Ovary (tissue), 9 donors: ENCODE results near the gene MPC1. TPM values are rescaled to one million over a fixed set of nuclear protein-coding genes. Genes with fewer than 3 reads are reported as not detected.

ENCODE experiments used
- DNase-seq, 5 donors: peaks; one replicate each; pipeline ENCODE4 v3.0.0-alpha.2; 2019 to 2020
- H3K27ac ChIP-seq, 2 donors: fragments of 200-600 bp; one replicate each; pipeline versions ENCODE4 v1.5.1 to v1.8.0; 2019 to 2022
- H3K27me3 ChIP-seq: fragments of 200-600 bp; one replicate; pipeline ENCODE4 v1.8.0; 2022
- H3K36me3 ChIP-seq: fragments of 200-600 bp; sonication (generic); one replicate; pipeline ENCODE4 v1.5.1; 2019
- H3K4me1 ChIP-seq: one replicate; pipeline ENCODE4 v1.8.1; 2013; ENCODE audit warnings: mild to moderate bottlenecking, moderate library complexity; ENCODE audit not compliant: insufficient read depth
- H3K4me3 ChIP-seq: fragments of 200-600 bp; sonication (generic); one replicate; pipeline ENCODE4 v1.5.1; 2017
- H3K9me3 ChIP-seq, 2 donors: fragments of 200-600 bp in 1 of 2; sonication (generic) in 1 of 2; one replicate each; pipeline versions ENCODE4 v1.5.1 to v1.8.1; 2013 to 2019; ENCODE audit warnings: mild to moderate bottlenecking in 1 of 2, moderate library complexity in 1 of 2
- CTCF ChIP-seq, 3 donors: fragments of 450-650 bp in 2 of 3; fragments of 200-600 bp in 1 of 3; IDR thresholded peaks; one replicate each; pipeline versions ENCODE4 v1.5.1 to v1.8.0; 2016 to 2022; ENCODE audit warnings: antibody characterized with exemption in 3 of 3, mild to moderate bottlenecking in 1 of 3
- EP300 ChIP-seq: sonication (generic); formaldehyde crosslinking; IDR thresholded peaks from one replicate; pipeline ENCODE4 v1.6.1; 2017; ENCODE audit warnings: antibody characterized with exemption
- POLR2A ChIP-seq: fragments of 450-650 bp; IDR thresholded peaks from one replicate; pipeline ENCODE4 v1.6.1; 2017; ENCODE audit warnings: antibody characterized with exemption, mild to moderate bottlenecking, moderate library complexity
- WGBS, 3 donors: extraction: QIAGEN DNeasy Blood & Tissue Kit in 1 of 3; methylation state at CpG; one replicate each; pipeline versions ENCODE4 v1.1.5 to v1.1.7; 2013 to 2017; 5-methylcytosine and 5-hydroxymethylcytosine counted together
- intact Hi-C, 4 donors: fragments of 100-400 bp; cut with DNase I; formaldehyde crosslinking; loops; one replicate each; pipeline versions ENCODE4 v1.11.0 to v1.15.1; 2022 to 2023
- polyA plus RNA-seq, 2 donors: library from polyadenylated mRNA; stranded (reverse); fragments of 200-250 nt in 1 of 2; fragments of 350-450 nt in 1 of 2; fragmentation: Illumina TruSeq in 1 of 2; extraction: RNeasy Lipid Tissue Mini Kit (QIAGEN cat#74804) in 1 of 2; gene quantifications; one replicate each; pipeline ENCODE4 v1.2.3, GENCODE V29; 2013 to 2014
- total RNA-seq, 7 donors: library from RNA; depleted of rRNA in 2 of 7; stranded (reverse); fragments of >200 nt in 2 of 7; fragmentation: NEBNext Ultra II Directional in 3 of 7; extraction: Animal tissue kit (Norgen Biotek cat#: 25700) in 3 of 7; gene quantifications; one replicate each; pipeline versions ENCODE4 v1.1.0 to v1.2.4, GENCODE V29; 2016 to 2023
- donor health status: DM: no; HTN: no; CAD: no; lungs with moderate emphysema.
- donor health status: DM: no; HTN: no; CAD: no.
- donor health status: Bipolar disorder and iron deficiency.
- donor health status: DM: yes; HTN: yes; CAD: no.
- donor health status: DM: no; HTN: no; CAD: no.
- donor health status: DM: yes; HTN: yes; CAD: no.

Gene MPC1
- total and polyA plus RNA-seq, 9 donors, result 34.1 to 82.6 (median 38.8) TPM

- Histone ChIP-seq H3K9me3 (no peaks in the 10 kb centered on the region), H3K4me1 (no peaks in the 10 kb centered on the region), H3K27ac (no peak overlapping the region), H3K27me3 (no peaks in the 10 kb centered on the region), H3K36me3 (no peaks in the 10 kb centered on the region), H3K4me3 (no peak overlapping the region)
- TF ChIP-seq EP300 (no peak), POLR2A (no peak), CTCF (IDR thresholded peaks at IDR 0.05) (no peak)
- 79 to 84% (median 80%) methylated on average over 18 of the region's 18 CpGs for WGBS, 3 donors
- intact Hi-C loops, result loop anchor here in 1 of 4 donors (5.0 kb wide), 1 partner anchor 833 kb away; no protein-coding TSS in a partner anchor
- no peak for DNase-seq
Observed at GRCh38 chr6:166318649-166319600, 63.8 kb downstream of the MPC1 start.

- WGBS, 3 donors, result 73 to 81% (median 74%) methylated on average over 14 of the region's 14 CpGs
- no peak overlapping the region for H3K27ac ChIP-seq
- intact Hi-C loops, result loop anchor here in 1 of 4 donors (5.0 kb wide), 1 partner anchor 834 kb away; no protein-coding TSS in a partner anchor
- no peaks in the 10 kb centered on the region for H3K9me3 ChIP-seq
- no peaks in the 10 kb centered on the region for H3K27me3 ChIP-seq
- TF ChIP-seq POLR2A (no peak), EP300 (no peak), CTCF (IDR thresholded peaks at IDR 0.05) (no peak)
- H3K36me3 ChIP-seq, result no peaks in the 10 kb centered on the region
- no peak for DNase-seq
- H3K4me1 ChIP-seq, result no peaks in the 10 kb centered on the region
- no peak overlapping the region for H3K4me3 ChIP-seq
Observed at GRCh38 chr6:166318227-166318626, 64.5 kb downstream of the MPC1 start.

GRCh38 chr6:166317261-166318212, 65.2 kb downstream of the MPC1 start:
- Histone ChIP-seq H3K27me3 (no peaks in the 10 kb centered on the region), H3K4me3 (no peak overlapping the region), H3K36me3 (no peaks in the 10 kb centered on the region), H3K27ac (no peak overlapping the region), H3K4me1 (no peaks in the 10 kb centered on the region), H3K9me3 (no peaks in the 10 kb centered on the region)
- no peak for TF ChIP-seq EP300
- no peak for TF ChIP-seq POLR2A
- no peak for TF ChIP-seq CTCF (IDR thresholded peaks at IDR 0.05)
- intact Hi-C loops, result loop anchor here in 1 of 4 donors (5.0 kb wide), 1 partner anchor 835 kb away; no protein-coding TSS in a partner anchor
- WGBS, 3 donors, result 85 to 87% (median 86%) methylated on average over 19 of the region's 19 CpGs
- no peak for DNase-seq

- no peak overlapping the region for H3K27ac ChIP-seq
- no peak overlapping the region for H3K4me3 ChIP-seq
- no peaks in the 10 kb centered on the region for H3K4me1 ChIP-seq
- no peaks in the 10 kb centered on the region for H3K9me3 ChIP-seq
- no peaks in the 10 kb centered on the region for H3K27me3 ChIP-seq
- no peak for DNase-seq
- H3K36me3 ChIP-seq, result no peaks in the 10 kb centered on the region
- intact Hi-C loops, result loop anchor here in 1 of 4 donors (5.0 kb wide), 1 partner anchor 837 kb away; no protein-coding TSS in a partner anchor
- WGBS, 3 donors, result 59 to 75% (median 67%) methylated on average over 11 of the region's 11 CpGs
- TF ChIP-seq POLR2A (no peak), CTCF (IDR thresholded peaks at IDR 0.05) (no peak), EP300 (no peak)
Observed at GRCh38 chr6:166315436-166315835, 67.3 kb downstream of the MPC1 start.
